Duodenal mucosa (tissue), 2 donors: ENCODE results near the gene HECTD4.

Source experiments
- H3K27ac ChIP-seq: one replicate; pipeline ENCODE4 v1.7.0; 2013; ENCODE audit warnings: low read depth, low read length
- H3K27me3 ChIP-seq, 2 donors: one replicate each; pipeline ENCODE4 v1.7.0; 2013; ENCODE audit warnings: low read length in 2 of 2, control low read depth in 1 of 2; ENCODE audit not compliant: insufficient read depth in 2 of 2, control insufficient read depth in 1 of 2
- H3K36me3 ChIP-seq, 2 donors: one replicate each; pipeline ENCODE4 v1.7.0; 2013; ENCODE audit warnings: low read length in 2 of 2, control low read depth in 1 of 2; ENCODE audit not compliant: insufficient read depth in 2 of 2, control insufficient read depth in 1 of 2
- H3K4me1 ChIP-seq, 2 donors: one replicate each; pipeline ENCODE4 v1.7.0; 2013; ENCODE audit warnings: low read length in 2 of 2, control low read depth in 1 of 2; ENCODE audit not compliant: insufficient read depth in 2 of 2, control insufficient read depth in 1 of 2
- H3K4me3 ChIP-seq, 2 donors: one replicate each; pipeline ENCODE4 v1.7.0; 2013; ENCODE audit warnings: low read length in 2 of 2, low read depth in 1 of 2
- H3K9ac ChIP-seq, 2 donors: one replicate each; pipeline ENCODE4 v1.7.0; 2013; ENCODE audit warnings: low read length in 2 of 2, low read depth in 1 of 2
- H3K9me3 ChIP-seq, 2 donors: one replicate each; pipeline ENCODE4 v1.7.0; 2013; ENCODE audit warnings: low read length in 2 of 2, control low read depth in 1 of 2; ENCODE audit not compliant: control insufficient read depth in 1 of 2

The HECTD4 gene

GRCh38 chr12:112207397-112207924 lies 174.8 kb downstream of the HECTD4 start:
- H3K9ac ChIP-seq = no peak overlapping the region
- H3K4me3 ChIP-seq = no peak overlapping the region
- H3K4me1 ChIP-seq = no peaks in the 10 kb centered on the region
- no peak overlapping the region for H3K27ac ChIP-seq
- no peaks in the 10 kb centered on the region for H3K9me3 ChIP-seq
- H3K36me3 ChIP-seq = peaks cover 48 to 75% of the 10 kb centered on the region in 2 donors
- H3K27me3 ChIP-seq = no peaks in the 10 kb centered on the region

- H3K27ac ChIP-seq = no peak overlapping the region
- no peaks in the 10 kb centered on the region for H3K27me3 ChIP-seq
- no peaks in the 10 kb centered on the region for H3K4me1 ChIP-seq
- no peaks in the 10 kb centered on the region for H3K9me3 ChIP-seq
- no peak overlapping the region for H3K9ac ChIP-seq
- H3K36me3 ChIP-seq = peaks cover 44 to 70% of the 10 kb centered on the region in 2 donors
- H3K4me3 ChIP-seq = no peak overlapping the region
Measured at GRCh38 chr12:112206944-112207343, 175.3 kb downstream of the HECTD4 start.

- H3K4me1 ChIP-seq = no peaks in the 10 kb centered on the region
- peaks cover 37 to 58% of the 10 kb centered on the region in 2 donors for H3K36me3 ChIP-seq
- no peaks in the 10 kb centered on the region for H3K27me3 ChIP-seq
- no peaks in the 10 kb centered on the region for H3K9me3 ChIP-seq
- H3K9ac ChIP-seq = no peak overlapping the region
- H3K27ac ChIP-seq = no peak overlapping the region
- no peak overlapping the region for H3K4me3 ChIP-seq
Measured at GRCh38 chr12:112199136-112199535, 183.1 kb downstream of the HECTD4 start.

GRCh38 chr12:112198120-112198733 lies 184.0 kb downstream of the HECTD4 start:
- peaks cover 42 to 58% of the 10 kb centered on the region in 2 donors for H3K36me3 ChIP-seq
- H3K4me1 ChIP-seq = no peaks in the 10 kb centered on the region
- H3K27ac ChIP-seq = no peak overlapping the region

DNA sequence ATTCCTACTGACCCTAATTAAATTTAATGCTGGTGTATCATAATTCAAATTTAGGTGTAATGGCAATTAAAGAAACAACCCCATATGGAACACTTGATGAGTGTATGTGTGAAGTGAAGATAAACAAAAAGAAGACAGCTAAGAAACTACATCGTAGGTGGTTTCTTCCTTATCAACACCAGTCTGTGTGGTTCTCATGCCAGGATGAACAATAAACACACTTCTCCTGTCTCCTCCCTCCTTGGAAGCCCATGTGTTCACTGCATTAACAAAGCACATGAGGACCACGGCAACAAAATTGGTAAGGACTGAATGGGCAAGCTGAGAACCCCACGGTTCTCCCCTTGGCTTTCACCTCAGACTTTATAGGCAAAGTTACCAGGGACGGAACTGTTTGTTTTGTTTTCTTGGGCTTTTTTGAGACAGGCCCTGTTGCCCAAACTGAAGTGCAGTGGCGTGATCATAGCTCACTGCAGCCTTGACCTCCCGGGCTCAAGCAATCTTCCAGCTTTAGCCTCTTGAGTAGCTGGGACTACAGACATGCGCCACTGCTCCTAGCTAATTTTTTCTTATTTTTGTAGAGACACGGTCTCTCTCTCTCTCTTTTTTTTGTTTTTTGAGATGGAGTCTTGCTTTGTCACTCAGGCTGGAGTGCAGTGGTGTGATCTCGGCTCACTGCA lies 185.9 kb downstream of the HECTD4 start:
- H3K4me1 ChIP-seq = no peaks in the 10 kb centered on the region
- no peaks in the 10 kb centered on the region for H3K27me3 ChIP-seq
- peaks cover 38 to 70% of the 10 kb centered on the region in 2 donors for H3K36me3 ChIP-seq
- no peaks in the 10 kb centered on the region for H3K9me3 ChIP-seq
- no peak overlapping the region for H3K9ac ChIP-seq
- H3K27ac ChIP-seq = no peak overlapping the region
- no peak overlapping the region for H3K4me3 ChIP-seq

More at GRCh38 chr12:112198120-112198733, 184.0 kb downstream of the HECTD4 start:
- no peak overlapping the region for H3K9ac ChIP-seq
- no peaks in the 10 kb centered on the region for H3K27me3 ChIP-seq
- H3K4me3 ChIP-seq = no peak overlapping the region
- no peaks in the 10 kb centered on the region for H3K9me3 ChIP-seq

- H3K9me3 ChIP-seq = no peaks in the 10 kb centered on the region
- H3K9ac ChIP-seq = no peak overlapping the region
- H3K4me3 ChIP-seq = no peak overlapping the region
- no peak overlapping the region for H3K27ac ChIP-seq
- H3K27me3 ChIP-seq = no peaks in the 10 kb centered on the region
- peaks cover 29 to 69% of the 10 kb centered on the region in 2 donors for H3K36me3 ChIP-seq
- peaks cover 0 to 7% of the 10 kb centered on the region in 2 donors for H3K4me1 ChIP-seq
Measured at GRCh38 chr12:112194601-112195247, 187.5 kb downstream of the HECTD4 start.

DNA sequence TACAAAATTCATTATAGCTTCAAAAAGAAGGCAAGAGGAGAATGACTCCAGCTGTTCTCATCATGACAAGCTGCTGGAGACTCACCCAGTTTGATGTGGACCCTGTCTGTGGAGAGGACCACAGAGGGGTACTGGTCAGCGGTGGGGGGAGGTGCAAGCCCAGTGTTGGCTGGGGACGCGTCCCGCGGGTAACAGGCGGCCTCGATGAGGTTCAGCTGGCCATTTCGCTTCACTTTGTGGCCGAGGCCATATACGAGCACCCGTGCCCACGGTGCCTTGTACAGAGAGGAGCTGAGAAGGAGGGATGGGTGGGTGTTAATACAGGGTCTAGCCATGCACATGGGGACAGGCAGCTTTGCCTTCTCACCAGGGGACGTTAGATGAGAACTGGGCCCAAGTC lies 189.8 kb downstream of the HECTD4 start:
- Histone ChIP-seq H3K4me1 (peaks cover 0 to 7% of the 10 kb centered on the region in 2 donors), H3K9me3 (no peaks in the 10 kb centered on the region), H3K9ac (no peak overlapping the region), H3K36me3 (peaks cover 27 to 77% of the 10 kb centered on the region in 2 donors), H3K4me3 (no peak overlapping the region), H3K27me3 (no peaks in the 10 kb centered on the region), H3K27ac (no peak overlapping the region)

DNA sequence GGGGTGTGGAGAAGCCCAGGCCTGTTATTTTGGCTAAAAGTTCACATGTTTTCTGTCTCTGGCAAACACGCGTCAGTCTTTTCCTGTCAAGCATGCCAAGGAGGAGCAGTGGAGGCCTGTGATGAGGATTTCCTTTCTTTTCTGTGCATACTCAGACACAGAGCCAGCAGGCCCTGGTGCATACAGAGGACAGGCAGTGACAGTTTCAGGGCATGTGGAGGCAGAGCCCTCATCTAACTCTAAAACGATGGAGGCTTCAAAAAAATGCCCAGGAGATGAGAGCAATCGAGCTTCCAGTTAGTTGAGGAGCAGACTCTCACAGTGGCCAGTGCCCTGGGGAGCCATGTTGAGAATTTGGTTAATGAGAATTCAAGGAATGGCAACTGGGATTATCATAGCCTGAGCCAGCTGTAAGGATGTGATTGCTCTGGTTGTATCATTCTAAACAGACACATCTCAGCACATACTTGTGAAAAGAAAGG lies 190.3 kb downstream of the HECTD4 start:
- H3K9ac ChIP-seq = no peak overlapping the region
- peaks cover 27 to 73% of the 10 kb centered on the region in 2 donors for H3K36me3 ChIP-seq

GRCh38 chr12:112191201-112191600 lies 191.0 kb downstream of the HECTD4 start:
- no peak overlapping the region for H3K27ac ChIP-seq

More for the DNA sequence above, 190.3 kb downstream of the HECTD4 start:
- Histone ChIP-seq H3K4me1 (peaks cover 0 to 7% of the 10 kb centered on the region in 2 donors), H3K27me3 (no peaks in the 10 kb centered on the region), H3K9me3 (no peaks in the 10 kb centered on the region), H3K4me3 (no peak overlapping the region), H3K27ac (no peak overlapping the region)

More at GRCh38 chr12:112191201-112191600, 191.0 kb downstream of the HECTD4 start:
- H3K36me3 ChIP-seq = peaks cover 27 to 69% of the 10 kb centered on the region in 2 donors
- no peak overlapping the region for H3K4me3 ChIP-seq
- H3K9ac ChIP-seq = no peak overlapping the region
- no peaks in the 10 kb centered on the region for H3K27me3 ChIP-seq
- peaks cover 0 to 7% of the 10 kb centered on the region in 2 donors for H3K4me1 ChIP-seq
- H3K9me3 ChIP-seq = no peaks in the 10 kb centered on the region
